ENCODE results near the gene C1orf122.

The C1orf122 gene

DNA sequence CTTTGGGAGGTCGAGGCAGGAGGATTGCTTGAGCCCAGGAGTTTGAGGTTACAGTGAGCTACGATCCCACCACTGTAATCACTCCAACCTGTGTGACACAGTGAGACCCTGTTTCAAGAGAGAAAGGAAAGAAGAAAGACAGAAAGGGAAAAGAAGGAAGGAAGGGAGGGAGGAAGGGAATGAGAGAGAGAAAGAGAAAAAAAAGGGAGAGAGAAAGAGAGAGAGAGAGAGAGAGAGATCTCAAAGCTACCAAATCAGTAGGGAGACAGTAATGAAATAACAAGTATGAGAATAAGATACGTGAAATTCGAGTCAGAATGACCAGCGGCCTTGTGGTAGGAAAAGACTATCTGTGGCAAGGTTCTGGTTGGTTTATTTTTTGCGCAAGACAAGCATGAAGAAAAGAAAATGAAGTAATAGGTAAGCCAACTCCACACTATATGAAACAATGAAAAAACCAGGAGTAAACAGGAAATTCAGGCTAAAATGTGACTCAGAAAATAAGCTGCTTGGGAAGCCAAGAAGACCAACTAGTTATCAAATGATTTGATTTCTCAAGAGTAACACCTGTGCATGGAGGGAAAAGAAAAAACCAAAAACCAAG lies 42.9 kb downstream of the C1orf122 start:
- WGBS (ENCODE audit: extremely low coverage, insufficient coverage, low lambda C conversion rate) = no CpG with 5 or more reads among the region's 6 CpGs
- no peak for DNase-seq

GRCh38 chr1:37851262-37851661 lies 43.7 kb downstream of the C1orf122 start:
- Histone ChIP-seq H3K9ac (ENCODE audit: low read length) (no peak overlapping the region), H3K79me1 (ENCODE audit: low read length) (peaks cover 24% of the 10 kb centered on the region)
- DNase-seq = no peak

More for the DNA sequence above, 42.9 kb downstream of the C1orf122 start:
- Histone ChIP-seq H3K4me3 (ENCODE audit: low read length) (no peak overlapping the region), H4K8ac (ENCODE audit: low read depth, low read length) (no peak overlapping the region), H3K79me2 (ENCODE audit: control insufficient read depth, insufficient read depth, low read length) (peaks cover 14% of the 10 kb centered on the region), H3K4me1 (ENCODE audit: control insufficient read depth, low read depth, low read length) (no peaks in the 10 kb centered on the region), H3K27ac (ENCODE audit: low read depth, low read length) (no peak overlapping the region), H4K5ac (ENCODE audit: low read length) (no peak overlapping the region), H3K79me1 (ENCODE audit: low read length) (peaks cover 24% of the 10 kb centered on the region), H3K36me3 (ENCODE audit: control insufficient read depth, insufficient read depth, low read length) (peaks cover 4% of the 10 kb centered on the region), H2BK15ac (replicated peaks; ENCODE audit: low read depth) (no peak overlapping the region), H3K27me3 (ENCODE audit: insufficient read depth, low read length, poor library complexity) (no peaks in the 10 kb centered on the region), H2AK5ac (ENCODE audit: low read length) (no peak overlapping the region), H3K23ac (ENCODE audit: low read length) (no peak overlapping the region), H3K4ac (ENCODE audit: low read depth, low read length) (no peak overlapping the region), H3K4me2 (ENCODE audit: low read length) (no peak overlapping the region), H3K56ac (ENCODE audit: low read length) (no peak overlapping the region), H3K9ac (ENCODE audit: low read length) (no peak overlapping the region), H3K18ac (ENCODE audit: low read length) (no peak overlapping the region), H2BK5ac (ENCODE audit: low read length) (no peak overlapping the region), H2BK120ac (ENCODE audit: low read depth, low read length) (no peak overlapping the region)

DNA sequence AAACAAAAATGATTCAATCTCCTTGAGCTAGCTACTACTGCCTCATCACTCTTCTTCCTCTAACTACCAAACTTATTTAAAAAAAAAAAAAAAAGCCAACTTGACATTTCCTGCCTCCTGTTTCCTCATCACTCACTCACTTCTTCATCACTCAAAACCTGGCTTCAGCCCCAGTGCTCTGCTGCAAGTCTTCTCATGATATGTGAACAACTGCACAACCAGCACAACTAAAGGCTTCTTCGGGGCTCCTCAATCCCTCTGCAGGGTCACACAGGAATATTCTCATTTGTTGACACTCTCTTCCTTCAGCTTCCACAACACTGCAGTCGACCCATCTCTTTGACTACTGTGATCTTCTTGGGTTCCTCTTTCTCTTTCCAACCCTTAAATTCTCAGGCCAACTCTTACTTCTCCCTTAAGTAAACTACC lies 44.2 kb downstream of the C1orf122 start:
- H3K36me3 ChIP-seq (ENCODE audit: control insufficient read depth, insufficient read depth, low read length) = peaks cover 4% of the 10 kb centered on the region
- no peak for DNase-seq
- H3K23ac ChIP-seq (ENCODE audit: low read length) = peak overlapping the region; percentile 45
- no peak overlapping the region for H2BK120ac ChIP-seq (ENCODE audit: low read depth, low read length)
- H3K18ac ChIP-seq (ENCODE audit: low read length) = no peak overlapping the region
- WGBS (ENCODE audit: extremely low coverage, insufficient coverage, low lambda C conversion rate) = no CpG with 5 or more reads among the region's 2 CpGs
- no peak overlapping the region for H3K27ac ChIP-seq (ENCODE audit: low read depth, low read length)
- H3K4me1 ChIP-seq (ENCODE audit: control insufficient read depth, low read depth, low read length) = no peaks in the 10 kb centered on the region
- no peak overlapping the region for H3K9ac ChIP-seq (ENCODE audit: low read length)
- no peak overlapping the region for H3K4me3 ChIP-seq (ENCODE audit: low read length)
- H3K4ac ChIP-seq (ENCODE audit: low read depth, low read length) = no peak overlapping the region
- H3K27me3 ChIP-seq (ENCODE audit: insufficient read depth, low read length, poor library complexity) = no peaks in the 10 kb centered on the region
- H2BK5ac ChIP-seq (ENCODE audit: low read length) = no peak overlapping the region
- no peak overlapping the region for H2BK15ac ChIP-seq (replicated peaks; ENCODE audit: low read depth)
- peaks cover 24% of the 10 kb centered on the region for H3K79me1 ChIP-seq (ENCODE audit: low read length)
- no peak overlapping the region for H3K4me2 ChIP-seq (ENCODE audit: low read length)
- no peak overlapping the region for H4K8ac ChIP-seq (ENCODE audit: low read depth, low read length)
- no peak overlapping the region for H2AK5ac ChIP-seq (ENCODE audit: low read length)
- no peak overlapping the region for H3K56ac ChIP-seq (ENCODE audit: low read length)
- peaks cover 14% of the 10 kb centered on the region for H3K79me2 ChIP-seq (ENCODE audit: control insufficient read depth, insufficient read depth, low read length)
- H4K5ac ChIP-seq (ENCODE audit: low read length) = no peak overlapping the region

More at GRCh38 chr1:37851262-37851661, 43.7 kb downstream of the C1orf122 start:
- H3K36me3 ChIP-seq (ENCODE audit: control insufficient read depth, insufficient read depth, low read length) = peaks cover 4% of the 10 kb centered on the region
- no peak overlapping the region for H2BK120ac ChIP-seq (ENCODE audit: low read depth, low read length)
- no peak overlapping the region for H3K56ac ChIP-seq (ENCODE audit: low read length)
- H3K79me2 ChIP-seq (ENCODE audit: control insufficient read depth, insufficient read depth, low read length) = peaks cover 14% of the 10 kb centered on the region
- no peaks in the 10 kb centered on the region for H3K27me3 ChIP-seq (ENCODE audit: insufficient read depth, low read length, poor library complexity)
- H2AK5ac ChIP-seq (ENCODE audit: low read length) = no peak overlapping the region
- H3K23ac ChIP-seq (ENCODE audit: low read length) = no peak overlapping the region
- H4K8ac ChIP-seq (ENCODE audit: low read depth, low read length) = no peak overlapping the region
- H3K4me3 ChIP-seq (ENCODE audit: low read length) = no peak overlapping the region
- no peaks in the 10 kb centered on the region for H3K4me1 ChIP-seq (ENCODE audit: control insufficient read depth, low read depth, low read length)
- no peak overlapping the region for H2BK5ac ChIP-seq (ENCODE audit: low read length)
- no peak overlapping the region for H4K5ac ChIP-seq (ENCODE audit: low read length)
- no peak overlapping the region for H2BK15ac ChIP-seq (replicated peaks; ENCODE audit: low read depth)
- no peak overlapping the region for H3K4ac ChIP-seq (ENCODE audit: low read depth, low read length)
- H3K27ac ChIP-seq (ENCODE audit: low read depth, low read length) = no peak overlapping the region
- no peak overlapping the region for H3K4me2 ChIP-seq (ENCODE audit: low read length)
- no peak overlapping the region for H3K18ac ChIP-seq (ENCODE audit: low read length)

- H3K9ac ChIP-seq (ENCODE audit: low read length) = no peak overlapping the region
- no peak overlapping the region for H4K8ac ChIP-seq (ENCODE audit: low read depth, low read length)
- H3K56ac ChIP-seq (ENCODE audit: low read length) = no peak overlapping the region
- H2AK5ac ChIP-seq (ENCODE audit: low read length) = no peak overlapping the region
- peaks cover 4% of the 10 kb centered on the region for H3K36me3 ChIP-seq (ENCODE audit: control insufficient read depth, insufficient read depth, low read length)
- H3K4me2 ChIP-seq (ENCODE audit: low read length) = no peak overlapping the region
- no peak overlapping the region for H2BK5ac ChIP-seq (ENCODE audit: low read length)
- H2BK120ac ChIP-seq (ENCODE audit: low read depth, low read length) = no peak overlapping the region
- peaks cover 18% of the 10 kb centered on the region for H3K79me2 ChIP-seq (ENCODE audit: control insufficient read depth, insufficient read depth, low read length)
- H3K18ac ChIP-seq (ENCODE audit: low read length) = no peak overlapping the region
- H3K27ac ChIP-seq (ENCODE audit: low read depth, low read length) = no peak overlapping the region
- H3K79me1 ChIP-seq (ENCODE audit: low read length) = peaks cover 29% of the 10 kb centered on the region
- no peaks in the 10 kb centered on the region for H3K27me3 ChIP-seq (ENCODE audit: insufficient read depth, low read length, poor library complexity)
- no peaks in the 10 kb centered on the region for H3K4me1 ChIP-seq (ENCODE audit: control insufficient read depth, low read depth, low read length)
- no peak overlapping the region for H4K5ac ChIP-seq (ENCODE audit: low read length)
- no peak overlapping the region for H3K4ac ChIP-seq (ENCODE audit: low read depth, low read length)
- no peak overlapping the region for H3K4me3 ChIP-seq (ENCODE audit: low read length)
- no peak for DNase-seq
- no peak overlapping the region for H3K23ac ChIP-seq (ENCODE audit: low read length)
- no peak overlapping the region for H2BK15ac ChIP-seq (replicated peaks; ENCODE audit: low read depth)
These were observed 45.6 kb downstream of the C1orf122 start for GRCh38 chr1:37853157-37853556.

DNA sequence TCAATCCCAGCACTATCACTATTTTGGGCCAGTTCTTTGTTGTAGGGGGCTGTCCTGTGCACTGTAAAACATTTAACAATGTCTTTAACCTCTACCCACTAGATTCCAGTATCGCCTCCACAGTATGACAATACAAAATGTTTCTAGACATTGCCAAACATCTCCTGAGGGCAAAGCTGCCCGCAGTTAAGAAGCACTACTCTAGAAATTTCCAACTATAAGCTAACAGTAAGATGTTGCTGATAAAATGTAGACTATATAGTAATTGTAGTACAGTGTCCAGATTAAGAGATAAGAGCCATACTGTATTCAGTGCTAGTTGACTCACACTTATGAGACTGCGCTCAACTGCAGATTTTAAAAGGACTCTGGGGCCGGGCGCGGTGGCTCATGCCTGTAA lies 46.8 kb downstream of the C1orf122 start:
- Histone ChIP-seq H3K4me3 (ENCODE audit: low read length) (no peak overlapping the region), H3K4me2 (ENCODE audit: low read length) (no peak overlapping the region), H3K23ac (ENCODE audit: low read length) (no peak overlapping the region), H4K8ac (ENCODE audit: low read depth, low read length) (no peak overlapping the region), H2BK120ac (ENCODE audit: low read depth, low read length) (no peak overlapping the region), H3K18ac (ENCODE audit: low read length) (no peak overlapping the region), H3K56ac (ENCODE audit: low read length) (no peak overlapping the region), H2BK15ac (replicated peaks; ENCODE audit: low read depth) (no peak overlapping the region), H3K4ac (ENCODE audit: low read depth, low read length) (no peak overlapping the region), H3K79me2 (ENCODE audit: control insufficient read depth, insufficient read depth, low read length) (peaks cover 22% of the 10 kb centered on the region), H2AK5ac (ENCODE audit: low read length) (no peak overlapping the region), H3K4me1 (ENCODE audit: control insufficient read depth, low read depth, low read length) (no peaks in the 10 kb centered on the region), H3K27me3 (ENCODE audit: insufficient read depth, low read length, poor library complexity) (no peaks in the 10 kb centered on the region), H3K27ac (ENCODE audit: low read depth, low read length) (no peak overlapping the region), H3K36me3 (ENCODE audit: control insufficient read depth, insufficient read depth, low read length) (peaks cover 4% of the 10 kb centered on the region), H2BK5ac (ENCODE audit: low read length) (no peak overlapping the region), H3K9ac (ENCODE audit: low read length) (no peak overlapping the region), H4K5ac (ENCODE audit: low read length) (no peak overlapping the region), H3K79me1 (ENCODE audit: low read length) (peaks cover 24% of the 10 kb centered on the region)
- no CpG with 5 or more reads among the region's 6 CpGs for WGBS (ENCODE audit: extremely low coverage, insufficient coverage, low lambda C conversion rate)
- no peak for DNase-seq
